Fibroblast of the aortic adventitia (primary cell): ENCODE data around the gene NUP42. TPM values are rescaled to one million over a fixed set of nuclear protein-coding genes. Genes with fewer than 3 reads are reported as not detected.
"Not testable (repeated sequence)": the region's sequence is repeated elsewhere in the genome, so short reads cannot be mapped to it uniquely, and the experiment has no call there.

Source experiments
- DNase-seq: peaks from one replicate; pipeline ENCODE4 v3.0.0-alpha.2; 2010; ENCODE audit warnings: low read depth
- H3K4me3 ChIP-seq: 2 replicates; pipeline ENCODE4 v1.5.1; 2011; ENCODE audit warnings: low read depth, mild to moderate bottlenecking, control low read depth, low read length, moderate library complexity
- total RNA-seq: library from RNA; depleted of rRNA; stranded (reverse); fragments of >200 nt; gene quantifications from 2 replicates; pipeline ENCODE4 v1.2.3, GENCODE V29; 2012; ENCODE audit warnings: low replicate concordance
- TF ChIP-seq, protein P1 (sequence below): IDR thresholded peaks from 2 replicates; pipeline ENCODE4 v1.5.1; 2011; ENCODE audit warnings: mild to moderate bottlenecking, low read length, control low read depth, inconsistent platforms; ENCODE audit not compliant: insufficient read depth

The NUP42 gene
- total RNA-seq, 1 donor, result 27.6 TPM

DNA sequence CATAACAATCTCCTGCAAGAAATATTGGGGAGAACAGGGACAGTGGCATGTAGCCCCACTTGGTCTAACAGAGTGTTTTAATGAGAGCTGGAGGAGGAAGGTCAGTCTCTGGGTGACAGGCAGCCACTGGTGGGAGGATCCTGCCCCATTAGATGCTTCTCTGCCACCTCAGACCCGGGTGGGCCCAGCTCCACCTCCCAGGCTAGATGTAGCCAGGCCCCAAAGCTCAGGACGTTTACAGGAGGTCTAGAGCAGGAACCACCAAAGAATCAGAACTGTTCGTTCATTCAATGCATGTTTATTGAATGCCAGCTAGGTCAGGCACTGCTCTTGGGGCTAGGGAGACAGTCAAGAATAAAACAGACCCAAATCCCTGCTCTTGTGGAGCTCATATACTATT lies 36.3 kb downstream of the NUP42 start:
- TF ChIP-seq, protein P1, sequence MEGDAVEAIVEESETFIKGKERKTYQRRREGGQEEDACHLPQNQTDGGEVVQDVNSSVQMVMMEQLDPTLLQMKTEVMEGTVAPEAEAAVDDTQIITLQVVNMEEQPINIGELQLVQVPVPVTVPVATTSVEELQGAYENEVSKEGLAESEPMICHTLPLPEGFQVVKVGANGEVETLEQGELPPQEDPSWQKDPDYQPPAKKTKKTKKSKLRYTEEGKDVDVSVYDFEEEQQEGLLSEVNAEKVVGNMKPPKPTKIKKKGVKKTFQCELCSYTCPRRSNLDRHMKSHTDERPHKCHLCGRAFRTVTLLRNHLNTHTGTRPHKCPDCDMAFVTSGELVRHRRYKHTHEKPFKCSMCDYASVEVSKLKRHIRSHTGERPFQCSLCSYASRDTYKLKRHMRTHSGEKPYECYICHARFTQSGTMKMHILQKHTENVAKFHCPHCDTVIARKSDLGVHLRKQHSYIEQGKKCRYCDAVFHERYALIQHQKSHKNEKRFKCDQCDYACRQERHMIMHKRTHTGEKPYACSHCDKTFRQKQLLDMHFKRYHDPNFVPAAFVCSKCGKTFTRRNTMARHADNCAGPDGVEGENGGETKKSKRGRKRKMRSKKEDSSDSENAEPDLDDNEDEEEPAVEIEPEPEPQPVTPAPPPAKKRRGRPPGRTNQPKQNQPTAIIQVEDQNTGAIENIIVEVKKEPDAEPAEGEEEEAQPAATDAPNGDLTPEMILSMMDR, result no peak
- DNase-seq, result no peak
- H3K4me3 ChIP-seq, result no peak overlapping the region

DNA sequence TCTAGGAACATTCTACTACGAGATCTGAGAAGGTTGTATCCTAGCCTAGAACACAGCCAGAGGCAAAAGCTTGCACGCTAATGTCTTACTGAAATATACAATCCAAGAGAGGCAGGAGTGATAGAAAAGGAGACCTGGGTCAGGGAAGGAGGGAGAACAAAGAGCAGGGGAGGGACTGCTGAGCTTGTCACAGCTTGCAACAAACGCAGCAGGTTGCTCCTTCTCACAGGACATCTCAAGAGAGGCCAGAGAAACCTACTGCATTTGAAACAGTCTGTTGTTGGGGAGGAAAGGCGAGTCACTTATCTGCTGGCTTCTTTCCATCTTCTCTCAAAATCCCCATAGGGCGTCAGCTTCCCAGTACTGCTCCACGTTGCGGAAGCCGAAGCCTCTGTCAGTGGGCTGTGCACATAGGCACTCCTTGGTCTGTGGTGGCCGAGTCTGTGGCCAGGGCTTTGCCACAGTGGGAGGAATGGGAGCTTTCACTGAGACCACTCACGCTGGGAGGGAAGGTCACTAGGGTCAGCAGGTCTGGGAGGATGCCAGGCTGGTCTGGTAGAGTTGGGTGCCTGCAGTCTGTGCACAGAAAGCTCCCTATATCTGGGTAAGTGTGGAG lies 39.0 kb downstream of the NUP42 start:
- peak; percentile 14 for DNase-seq
- H3K4me3 ChIP-seq, result no peak overlapping the region
- TF ChIP-seq, protein P1, result no peak

DNA sequence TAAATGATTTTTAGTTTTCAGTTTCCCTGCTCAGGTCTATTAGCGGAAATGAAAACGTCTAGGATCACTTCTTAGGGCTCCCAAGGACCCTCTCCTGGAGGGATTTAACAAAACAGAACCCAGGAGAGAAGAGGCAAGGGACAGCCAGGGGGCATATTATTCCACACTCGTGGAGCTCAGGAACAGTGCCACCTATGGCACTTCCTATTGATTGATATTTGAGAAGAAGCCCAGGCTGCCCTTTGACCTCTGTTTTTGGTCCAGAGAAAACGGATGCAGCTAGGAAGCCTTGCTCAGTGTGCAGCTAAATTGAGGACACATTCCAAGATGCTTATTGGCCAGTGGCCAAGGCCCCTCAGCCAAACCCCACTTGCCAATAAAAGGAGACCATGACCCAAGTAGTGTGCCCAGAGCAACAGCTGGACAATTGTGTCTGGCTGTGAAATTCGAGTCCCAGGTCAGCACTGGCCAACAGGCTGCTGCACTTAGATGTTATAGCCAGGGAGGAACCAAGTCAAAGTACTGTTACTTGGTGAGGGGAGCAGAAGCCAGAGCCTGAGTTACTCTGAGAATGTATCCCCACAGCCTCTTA lies 40.7 kb downstream of the NUP42 start:
- TF ChIP-seq, protein P1, result no peak
- H3K4me3 ChIP-seq, result no peak overlapping the region
- DNase-seq, result no peak

DNA sequence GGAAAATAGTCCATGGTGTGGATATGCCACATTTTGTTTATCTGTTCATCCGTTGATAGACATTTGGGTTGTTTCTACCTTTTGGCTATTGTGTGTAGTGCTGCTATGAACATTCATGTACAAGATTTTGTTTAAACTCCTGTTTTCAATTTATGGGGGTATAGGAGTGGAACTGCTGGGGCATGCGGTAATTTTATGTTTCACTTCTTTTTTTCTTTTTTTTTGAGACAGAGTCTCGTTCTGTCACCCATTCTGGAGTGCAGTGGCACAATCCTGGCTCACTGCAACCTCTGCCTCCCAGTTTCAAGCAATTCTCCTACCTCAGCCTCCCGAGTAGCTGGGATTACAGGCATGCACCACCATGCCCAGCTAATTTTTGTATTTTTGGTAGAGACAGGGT lies 42.5 kb downstream of the NUP42 start:
- not testable (repeated sequence) for H3K4me3 ChIP-seq, DNase-seq

DNA sequence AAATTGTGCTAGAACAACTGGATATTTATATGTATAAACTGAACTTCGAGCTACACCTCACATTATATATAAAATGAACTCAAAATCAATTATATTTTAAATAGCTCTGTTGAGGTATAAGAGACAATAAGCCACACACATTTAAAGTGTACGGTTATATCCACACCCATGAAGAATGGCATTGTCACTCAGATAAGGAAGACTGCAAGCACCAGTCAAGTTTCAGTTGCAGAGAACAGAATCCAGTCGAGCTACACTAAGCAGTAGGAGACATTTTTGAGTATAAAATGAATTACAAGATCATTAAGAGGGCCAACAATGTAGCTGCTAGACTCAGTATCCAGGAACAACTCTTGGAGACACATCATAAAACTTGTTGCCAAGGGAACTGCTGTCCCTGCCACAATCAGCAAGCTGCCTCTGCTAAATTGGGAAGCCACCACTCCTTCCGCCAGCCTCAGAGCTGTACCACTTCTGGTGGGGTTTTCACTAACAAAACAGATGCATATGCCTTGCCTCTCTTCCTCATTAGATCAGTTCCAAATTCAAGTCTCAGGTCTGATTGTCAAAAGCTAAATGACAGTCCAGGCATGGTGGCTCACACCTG lies 45.1 kb downstream of the NUP42 start:
- TF ChIP-seq, protein P1, result no peak
- no peak for DNase-seq
- no peak overlapping the region for H3K4me3 ChIP-seq

DNA sequence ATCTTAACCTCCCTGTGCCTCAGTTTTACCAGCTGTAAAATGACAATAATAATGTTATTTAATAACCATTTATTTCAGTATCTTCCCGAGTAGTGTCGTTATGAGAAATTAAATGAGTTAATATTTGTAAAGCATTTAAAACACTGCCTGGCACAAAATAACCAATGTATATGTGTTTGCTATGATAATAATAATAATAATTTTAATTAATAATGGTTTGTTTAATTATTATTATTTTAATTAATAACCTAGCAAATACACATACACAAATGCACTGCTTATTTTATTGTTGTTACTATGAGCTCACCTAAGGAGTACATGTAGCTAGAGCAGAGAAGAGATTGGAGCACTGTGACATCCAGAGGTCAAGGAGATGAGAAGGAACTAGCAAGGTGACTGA lies 46.6 kb downstream of the NUP42 start:
- no peak for DNase-seq
- no peak overlapping the region for H3K4me3 ChIP-seq
- TF ChIP-seq, protein P1, result no peak

DNA sequence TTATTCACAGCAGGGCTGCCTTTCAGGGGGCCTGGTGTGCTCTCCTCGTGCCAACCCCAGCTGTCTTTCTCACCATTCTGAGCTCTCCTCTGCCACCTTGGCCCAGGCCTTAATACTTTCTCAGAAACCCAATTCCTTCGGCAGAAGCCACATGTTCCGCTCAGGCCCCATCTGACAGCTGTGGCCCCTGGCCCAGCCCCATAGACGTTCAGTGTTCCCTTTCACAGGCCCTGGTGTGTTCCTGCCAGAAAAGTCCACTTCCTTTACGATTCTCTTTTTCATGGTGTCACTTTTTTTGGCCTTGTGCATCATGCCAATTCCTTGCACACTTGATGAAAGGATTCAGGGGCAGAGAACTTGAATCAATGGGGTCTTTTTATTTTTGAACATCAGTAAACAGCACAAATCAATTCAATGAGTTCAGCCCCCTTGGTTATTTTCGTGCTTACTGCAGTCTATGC lies 48.8 kb downstream of the NUP42 start:
- DNase-seq, result no peak
- TF ChIP-seq, protein P1, result no peak
- H3K4me3 ChIP-seq, result no peak overlapping the region
